Endothelial cell of umbilical vein (primary cell): Measurements from ENCODE around the gene IFI27L2. TPM values are rescaled to one million over a fixed set of nuclear protein-coding genes. Genes with fewer than 3 reads are reported as not detected.

Source experiments
- BruUV-seq: library from RNA; stranded (reverse); fragments of 400-500 nt; replicated peaks from 2 replicates; lab custom pipeline; 2021; lab: Mats Ljungman, UMichigan
- CTCF ChIA-PET: fragments of 300-600, 350-600 bp; sonication (Branson Sonifier 250); formaldehyde crosslinking; loops from one replicate; lab custom pipeline; 2021; ENCODE audit warnings: antibody characterized with exemption, inconsistent platforms; lab: Charles Lee
- POLR2A ChIA-PET: fragments of 300-600, 350-600 bp; sonication (Branson Sonifier 250); formaldehyde crosslinking; loops from one replicate; lab custom pipeline; 2021; ENCODE audit warnings: antibody characterized with exemption, inconsistent platforms; lab: Charles Lee
- DNase-seq: peaks from one replicate; pipeline ENCODE4 v3.0.0-alpha.2; 2011; ENCODE audit warnings: low read depth, low spot score
- FAIRE-seq: peaks from 2 replicates; lab custom pipeline; 2011; peaks lifted over from hg19 to GRCh38; lab: Jason Lieb, UNC
- H2AFZ ChIP-seq: 2 replicates; pipeline ENCODE4 v1.6.0; 2012; ENCODE audit warnings: low read depth, low read length, control low read depth, inconsistent platforms
- H3K27ac ChIP-seq: 2 replicates; pipeline ENCODE4 v1.5.1; 2011; ENCODE audit warnings: low read depth, mild to moderate bottlenecking, control low read depth, low read length, moderate library complexity; ENCODE audit not compliant: insufficient read depth
- H3K27me3 ChIP-seq, 2 experiments: 2 replicates each; pipeline versions ENCODE4 v1.6.0 to v1.6.1; 2011; ENCODE audit warnings: low read length in 2 of 2, mixed read lengths in 1 of 2; ENCODE audit not compliant: control insufficient read depth in 2 of 2, insufficient read depth in 2 of 2
- H3K36me3 ChIP-seq, 2 experiments: 2 replicates in 1 of 2; 3 replicates in 1 of 2; pipeline ENCODE4 v1.5.1; 2011; ENCODE audit warnings: low read length in 2 of 2, mild to moderate bottlenecking in 1 of 2, moderate library complexity in 1 of 2; ENCODE audit not compliant: control insufficient read depth in 2 of 2, insufficient read depth in 2 of 2; ENCODE audit errors: extremely low read depth in 1 of 2
- H3K4me1 ChIP-seq: 3 replicates; pipeline ENCODE4 v1.5.1; 2011; ENCODE audit warnings: mild to moderate bottlenecking, low read length; ENCODE audit not compliant: control insufficient read depth, insufficient read depth; ENCODE audit errors: extremely low read depth
- H3K4me2 ChIP-seq: 2 replicates; pipeline ENCODE4 v1.6.1; 2011; ENCODE audit warnings: low read length, control low read depth, mixed read lengths; ENCODE audit not compliant: insufficient read depth
- H3K4me3 ChIP-seq, 3 experiments: fragments of 200-600 bp in 1 of 3; sonication (generic), shearing (Covaris generic) in 1 of 3; replicated peaks in 1 of 3; 2 replicates each; pipeline ENCODE4 v1.5.1; 2011 to 2016; ENCODE audit warnings: control low read depth in 3 of 3, low read length in 3 of 3, mild to moderate bottlenecking in 2 of 3, inconsistent platforms in 1 of 3, low read depth in 1 of 3, moderate library complexity in 1 of 3; ENCODE audit not compliant: insufficient read depth in 1 of 3
- H3K79me2 ChIP-seq: 2 replicates; pipeline ENCODE4 v1.6.0; 2012; ENCODE audit warnings: low read length, inconsistent platforms; ENCODE audit not compliant: control insufficient read depth, insufficient read depth
- H3K9ac ChIP-seq: replicated peaks from 2 replicates; pipeline ENCODE3; 2011; ENCODE audit warnings: low read length, control low read depth; ENCODE audit not compliant: insufficient read depth; ENCODE audit errors: extremely low read depth
- H3K9me1 ChIP-seq: replicated peaks from 3 replicates; pipeline ENCODE4 v1.6.0; 2011; ENCODE audit warnings: mild to moderate bottlenecking, low read length; ENCODE audit not compliant: control insufficient read depth, insufficient read depth; ENCODE audit errors: extremely low read depth
- H3K9me3 ChIP-seq: replicated peaks from 2 replicates; pipeline ENCODE4 v1.5.1; 2012; ENCODE audit warnings: low read length, inconsistent platforms; ENCODE audit not compliant: control insufficient read depth, insufficient read depth
- H4K20me1 ChIP-seq: replicated peaks from 2 replicates; pipeline ENCODE3; 2011; ENCODE audit warnings: mild to moderate bottlenecking, low read length; ENCODE audit not compliant: control insufficient read depth, insufficient read depth; ENCODE audit errors: extremely low read depth
- CTCF ChIP-seq, 2 donors: IDR thresholded peaks; 1 replicate in 1 of 2; 2 replicates in 1 of 2; pipeline ENCODE4 v1.5.1; 2011; ENCODE audit warnings: low read length in 2 of 2, mild to moderate bottlenecking in 2 of 2, moderate library complexity in 2 of 2, control low read depth in 1 of 2, inconsistent platforms in 1 of 2, low read depth in 1 of 2; ENCODE audit not compliant: insufficient read depth in 1 of 2; ENCODE audit errors: extremely low read depth in 1 of 2
- EZH2 ChIP-seq: IDR thresholded peaks from 2 replicates; pipeline ENCODE4 v1.6.1; 2012; ENCODE audit warnings: borderline replicate concordance, low read depth, mild to moderate bottlenecking, moderate library complexity, low read length, inconsistent platforms; ENCODE audit not compliant: severe bottlenecking
- FOS ChIP-seq: IDR thresholded peaks from 2 replicates; pipeline ENCODE4 v1.6.1; 2011; ENCODE audit warnings: mild to moderate bottlenecking, low read length, moderate library complexity, borderline replicate concordance; ENCODE audit not compliant: insufficient read depth
- GATA2 ChIP-seq: IDR thresholded peaks from 2 replicates; pipeline ENCODE4 v1.7.0; 2011; ENCODE audit warnings: low read depth, mild to moderate bottlenecking, moderate library complexity, mixed read lengths, low read length; ENCODE audit not compliant: insufficient read length, insufficient read depth
- JUN ChIP-seq: IDR thresholded peaks from 2 replicates; pipeline ENCODE4 v1.6.1; 2011; ENCODE audit warnings: borderline replicate concordance, low read depth; ENCODE audit not compliant: insufficient read length, insufficient read depth
- MAX ChIP-seq: IDR thresholded peaks from 2 replicates; pipeline ENCODE4 v1.6.1; 2011; ENCODE audit not compliant: insufficient read depth, insufficient read length
- MYC ChIP-seq: IDR thresholded peaks from one replicate; pipeline ENCODE4 v1.6.1; 2011; ENCODE audit warnings: mild to moderate bottlenecking, low read depth, low read length
- POLR2A ChIP-seq: IDR thresholded peaks from 2 replicates; pipeline ENCODE4 v1.6.1; 2012; ENCODE audit warnings: low read depth, mild to moderate bottlenecking, control low read depth, low read length
- POLR2AphosphoS5 ChIP-seq: IDR thresholded peaks from 2 replicates; pipeline ENCODE4 v1.6.1; 2012; ENCODE audit warnings: low read depth, mild to moderate bottlenecking, control low read depth, low read length, moderate library complexity; ENCODE audit not compliant: insufficient read depth
- dilution Hi-C: fragments of 300-500 bp; cut with MboI; formaldehyde crosslinking; loops from one replicate; pipeline ENCODE4 v1.15.0; 2019; ENCODE audit warnings: low sequenced_read_pairs; ENCODE audit not compliant: extremely low pct_ligation_motif_present
- intact Hi-C: fragments of 100-400 bp; cut with micrococcal nuclease; formaldehyde crosslinking; loops from one replicate; pipeline ENCODE4 v1.10.0; 2022
- polyA plus RNA-seq, 4 experiments: library from polyadenylated mRNA; depleted of rRNA in 3 of 4; stranded (reverse) in 3 of 4; unstranded in 1 of 4; fragments of >200 nt; gene quantifications; 2 replicates each; pipeline versions ENCODE4 v1.2.1 to v1.2.3, GENCODE V29; 2011 to 2012; ENCODE audit warnings: missing spikeins in 1 of 4
- total RNA-seq: library from RNA; stranded (reverse); gene quantifications from 2 replicates; pipeline ENCODE4 v1.2.3, GENCODE V29; 2021

IFI27L2 gene
- total and polyA plus RNA-seq, 2 donors (not counting 3 experiments of a cell fraction or from before 2014, with no cell fraction given): 28.7 to 82.9 TPM

- POLR2A ChIA-PET: no interaction called here
Measured at GRCh38 chr14:94122438-94122837, 7.0 kb downstream of the IFI27L2 start.

More at GRCh38 chr14:94122438-94122837, 7.0 kb downstream of the IFI27L2 start:
- TF ChIP-seq POLR2A (no peak), FOS (no peak), EZH2 (no peak), MAX (no peak), POLR2AphosphoS5 (no peak), JUN (no peak), GATA2 (no peak), MYC (no peak), CTCF (IDR thresholded peaks at IDR 0.05; ENCODE audit: extremely low read depth in 1 of 2, insufficient read depth in 1 of 2, low read depth in 1 of 2, low read length in 2 of 2) (no peak)
- no TSS peak for BruUV-seq
- Histone ChIP-seq H3K4me3 (no peak overlapping the region), H3K9ac (no peak overlapping the region), H4K20me1 (no peaks in the 10 kb centered on the region), H2AFZ (no peak overlapping the region), H3K27me3 (no peaks in the 10 kb centered on the region), H3K9me1 (no peaks in the 10 kb centered on the region), H3K27ac (no peak overlapping the region), H3K79me2 (no peaks in the 10 kb centered on the region), H3K9me3 (no peaks in the 10 kb centered on the region), H3K4me1 (no peaks in the 10 kb centered on the region), H3K36me3 (no peaks in the 10 kb centered on the region), H3K4me2 (no peak overlapping the region)
- DNase-seq (no peak), FAIRE-seq (no peak)
- dilution Hi-C loops: no loop called here
- intact Hi-C loops: no loop called here
- CTCF ChIA-PET: interaction anchor here (1.9 kb wide), 1 partner anchor 10 kb away, joined by 7 read pairs; no protein-coding TSS in a partner anchor
